Neural cell (in vitro differentiated cells): Measurements from ENCODE around the gene NPAS2. TPM values are rescaled to one million over a fixed set of nuclear protein-coding genes. Genes with fewer than 3 reads are reported as not detected.

Source experiments
- H2AFZ ChIP-seq: fragments of 200-600, 300-800 bp; sonication (generic), shearing (Covaris generic); 2 replicates; pipeline ENCODE4 v1.6.0; 2014; ENCODE audit warnings: low read depth, mild to moderate bottlenecking, antibody characterized with exemption, low read length, moderate library complexity
- H3F3A ChIP-seq: fragments of 200-600 bp; shearing (Covaris generic); 2 replicates; pipeline ENCODE4 v1.6.1; 2016; ENCODE audit warnings: mild to moderate bottlenecking, moderate library complexity, mixed read lengths, antibody characterized with exemption, low read length; ENCODE audit not compliant: insufficient read depth, poor library complexity, severe bottlenecking
- H3K27ac ChIP-seq: fragments of 200-600, 300-800 bp; sonication (generic), shearing (Covaris generic); 2 replicates; pipeline ENCODE4 v1.5.1; 2014; ENCODE audit warnings: mild to moderate bottlenecking, low read length, moderate library complexity
- H3K27me3 ChIP-seq: fragments of 300-800, 200-600 bp; sonication (generic), shearing (Covaris generic); 2 replicates; pipeline ENCODE4 v1.6.0; 2014; ENCODE audit warnings: mild to moderate bottlenecking, low read depth, low read length, moderate library complexity; ENCODE audit not compliant: insufficient read depth
- H3K36me3 ChIP-seq: fragments of 300-800, 200-600 bp; sonication (generic), shearing (Covaris generic); 2 replicates; pipeline ENCODE4 v1.5.1; 2014; ENCODE audit warnings: mild to moderate bottlenecking, antibody characterized with exemption, low read length, moderate library complexity; ENCODE audit not compliant: insufficient read depth
- H3K4me2 ChIP-seq: fragments of 300-800, 200-600 bp; sonication (generic), shearing (Covaris generic); 2 replicates; pipeline ENCODE4 v1.6.0; 2014; ENCODE audit warnings: mild to moderate bottlenecking, low read length
- H3K4me3 ChIP-seq: fragments of 300-800, 200-600 bp; sonication (generic), shearing (Covaris generic); 2 replicates; pipeline ENCODE4 v1.5.1; 2014; ENCODE audit warnings: mild to moderate bottlenecking, low read length, moderate library complexity
- H3K79me2 ChIP-seq: fragments of 200-600 bp; shearing (Covaris generic); replicated peaks from 2 replicates; pipeline ENCODE4 v1.6.0; 2014; ENCODE audit warnings: mild to moderate bottlenecking, low read length, moderate library complexity; ENCODE audit not compliant: insufficient read depth
- H3K9ac ChIP-seq: fragments of 300-800, 200-600 bp; sonication (generic), shearing (Covaris generic); 2 replicates; pipeline ENCODE4 v1.6.1; 2016; ENCODE audit warnings: mild to moderate bottlenecking, low read length, mixed read lengths
- H3K9me2 ChIP-seq: fragments of 200-600 bp; shearing (Covaris generic); 2 replicates; pipeline ENCODE4 v1.6.1; 2016; ENCODE audit warnings: mild to moderate bottlenecking, low read length, mixed read lengths; ENCODE audit not compliant: insufficient read depth
- H3K9me3 ChIP-seq: fragments of 200-600, 300-800 bp; sonication (generic), shearing (Covaris generic); 2 replicates; pipeline ENCODE4 v1.6.1; 2016; ENCODE audit warnings: mild to moderate bottlenecking, mixed run types, low read length, moderate library complexity, mixed read lengths
- H4K20me1 ChIP-seq: fragments of 200-600 bp; shearing (Covaris generic); 2 replicates; pipeline ENCODE4 v1.6.1; 2016; ENCODE audit warnings: mild to moderate bottlenecking, mixed run types; ENCODE audit not compliant: insufficient read depth
- CTCF ChIP-seq: fragments of 450-650 bp; IDR thresholded peaks from 2 replicates; pipeline ENCODE4 v1.5.1; 2014; ENCODE audit warnings: antibody characterized with exemption, mild to moderate bottlenecking, moderate library complexity; ENCODE audit not compliant: poor library complexity, severe bottlenecking
- EP300 ChIP-seq: fragments of 450-650 bp; conservative IDR thresholded peaks from 2 replicates; pipeline ENCODE4 v1.6.1; 2014; ENCODE audit warnings: antibody characterized with exemption, mild to moderate bottlenecking, moderate library complexity; ENCODE audit not compliant: poor library complexity, severe bottlenecking
- EZH2 ChIP-seq: fragments of 200-600, 300-800 bp; shearing (Covaris generic), sonication (generic); IDR thresholded peaks from 2 replicates; pipeline ENCODE4 v1.6.1; 2014; ENCODE audit warnings: antibody characterized with exemption, low read length, borderline replicate concordance, mild to moderate bottlenecking; ENCODE audit not compliant: insufficient read depth, poor library complexity, severe bottlenecking
- MXI1 ChIP-seq: fragments of 450-650 bp; conservative IDR thresholded peaks from 2 replicates; pipeline ENCODE4 v1.6.1; 2014; ENCODE audit warnings: antibody characterized with exemption, mild to moderate bottlenecking; ENCODE audit not compliant: poor library complexity, severe bottlenecking
- POLR2AphosphoS5 ChIP-seq: IDR thresholded peaks from 2 replicates; pipeline ENCODE4 v1.6.1; 2012
- RAD21 ChIP-seq: fragments of 450-650 bp; conservative IDR thresholded peaks from 2 replicates; pipeline ENCODE4 v1.6.1; 2014; ENCODE audit warnings: antibody characterized with exemption, mild to moderate bottlenecking, moderate library complexity
- REST ChIP-seq: IDR thresholded peaks from 2 replicates; pipeline ENCODE4 v1.6.1; 2012; ENCODE audit warnings: borderline replicate concordance
- SMC3 ChIP-seq: fragments of 450-650 bp; conservative IDR thresholded peaks from 2 replicates; pipeline ENCODE4 v1.6.1; 2014; ENCODE audit warnings: antibody characterized with exemption, mild to moderate bottlenecking, moderate library complexity; ENCODE audit not compliant: poor library complexity
- TAF1 ChIP-seq: IDR thresholded peaks from 2 replicates; pipeline ENCODE4 v1.6.1; 2012; ENCODE audit warnings: low read depth
- polyA plus RNA-seq: library from polyadenylated mRNA; depleted of rRNA; stranded (reverse); fragments of >200 nt; gene quantifications from 2 replicates; pipeline ENCODE4 v1.2.3, GENCODE V29; 2014

NPAS2 gene
- polyA plus RNA-seq, 1 donor from 2014 or later, result 2.1 TPM

- Histone ChIP-seq H3K27ac (no peak overlapping the region), H3K9me2 (no peaks in the 10 kb centered on the region), H3K4me3 (no peak overlapping the region), H3K27me3 (no peaks in the 10 kb centered on the region), H3K9me3 (no peaks in the 10 kb centered on the region), H3K36me3 (no peaks in the 10 kb centered on the region), H3K79me2 (no peaks in the 10 kb centered on the region), H4K20me1 (no peaks in the 10 kb centered on the region), H3K9ac (no peak overlapping the region), H2AFZ (no peak overlapping the region), H3F3A (no peaks in the 10 kb centered on the region), H3K4me2 (no peak overlapping the region)
- TF ChIP-seq TAF1, result no peak
- TF ChIP-seq SMC3, result no peak
- TF ChIP-seq REST, result no peak
- TF ChIP-seq POLR2AphosphoS5, result no peak
- no peak for TF ChIP-seq CTCF
- TF ChIP-seq RAD21, result no peak
- no peak for TF ChIP-seq EZH2
- no peak for TF ChIP-seq EP300
- TF ChIP-seq MXI1, result no peak
These were observed 168.9 kb downstream of the NPAS2 start for GRCh38 chr2:100988630-100989417.

DNA sequence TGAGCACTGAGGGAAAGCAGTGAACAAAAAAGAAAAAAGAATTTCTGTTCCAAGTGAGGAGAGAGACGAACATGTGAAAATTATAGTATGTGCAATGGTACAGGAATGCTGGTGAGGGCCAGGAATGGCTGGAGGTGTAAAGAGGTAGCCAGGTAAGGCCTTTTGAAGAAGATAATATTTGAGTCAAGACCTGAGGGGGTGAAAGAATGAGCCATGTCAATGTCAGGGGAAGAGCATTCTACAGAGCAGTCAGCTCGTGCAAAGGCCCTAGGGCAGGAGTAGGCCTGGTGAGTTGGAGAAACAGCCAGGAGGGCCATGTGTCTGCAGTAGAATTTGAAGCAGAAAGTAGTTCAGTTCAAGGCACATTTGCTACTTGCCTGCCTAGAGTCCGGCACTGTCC lies 169.7 kb downstream of the NPAS2 start:
- Histone ChIP-seq H3K36me3 (no peaks in the 10 kb centered on the region), H4K20me1 (no peaks in the 10 kb centered on the region), H2AFZ (no peak overlapping the region), H3K9me3 (no peaks in the 10 kb centered on the region), H3F3A (no peaks in the 10 kb centered on the region), H3K4me3 (no peak overlapping the region), H3K4me2 (no peak overlapping the region), H3K27ac (no peak overlapping the region), H3K27me3 (no peaks in the 10 kb centered on the region), H3K9me2 (no peaks in the 10 kb centered on the region), H3K9ac (no peak overlapping the region), H3K79me2 (no peaks in the 10 kb centered on the region)
- TF ChIP-seq SMC3 (no peak), EZH2 (no peak), MXI1 (no peak), CTCF (no peak), EP300 (no peak), REST (no peak), RAD21 (no peak), POLR2AphosphoS5 (no peak), TAF1 (no peak)
